ENCODE results near the gene SLC35E1.
A peak's percentile ranks its signal among the peaks of the same experiment; 100 is the strongest.
"Not testable (repeated sequence)": the region's sequence is repeated elsewhere in the genome, so short reads cannot be mapped to it uniquely, and the experiment has no call there.

Gene SLC35E1

GRCh38 chr19:16581971-16582343, 9.7 kb upstream of the SLC35E1 start:
- no peak for DNase-seq (ENCODE audit: low read depth in 3 of 3)

GRCh38 chr19:16581145-16581970, 9.1 kb upstream of the SLC35E1 start:
- no peak for DNase-seq (ENCODE audit: low read depth in 3 of 3)

GRCh38 chr19:16579381-16579780, 7.2 kb upstream of the SLC35E1 start:
- no peak for DNase-seq (ENCODE audit: low read depth in 3 of 3)

- no peak for DNase-seq (ENCODE audit: low read depth in 3 of 3)
Measured at GRCh38 chr19:16577531-16577985, 5.3 kb upstream of the SLC35E1 start.

GRCh38 chr19:16576690-16577530, 4.7 kb upstream of the SLC35E1 start:
- no peak for DNase-seq (ENCODE audit: low read depth in 3 of 3)

GRCh38 chr19:16575861-16576689, 3.9 kb upstream of the SLC35E1 start:
- no peak for DNase-seq (ENCODE audit: low read depth in 3 of 3)

- DNase-seq (ENCODE audit: low read depth in 3 of 3): no peak
Measured at GRCh38 chr19:16575282-16575681, 3.1 kb upstream of the SLC35E1 start.

GRCh38 chr19:16573925-16574324, 1.7 kb upstream of the SLC35E1 start:
- no peak for DNase-seq (ENCODE audit: low read depth in 3 of 3)

- no peak for DNase-seq (ENCODE audit: low read depth in 3 of 3)
Measured at GRCh38 chr19:16573296-16573695, 1.1 kb upstream of the SLC35E1 start.

GRCh38 chr19:16571822-16572331, 338 bp downstream of the SLC35E1 start:
- no peak for DNase-seq (ENCODE audit: low read depth in 3 of 3)

GRCh38 chr19:16571283-16571682, 932 bp downstream of the SLC35E1 start:
- no peak for DNase-seq (ENCODE audit: low read depth in 3 of 3)

- DNase-seq (ENCODE audit: low read depth in 3 of 3): no peak
Measured at GRCh38 chr19:16569609-16570320, 2.5 kb downstream of the SLC35E1 start.

GRCh38 chr19:16566702-16567101, 5.5 kb downstream of the SLC35E1 start:
- DNase-seq (ENCODE audit: low read depth in 3 of 3): no peak

GRCh38 chr19:16566161-16566560, 6.1 kb downstream of the SLC35E1 start:
- peak in 2 of 3 experiments; percentile 53 to 57 for DNase-seq (ENCODE audit: low read depth in 3 of 3)

GRCh38 chr19:16564842-16565241, 7.4 kb downstream of the SLC35E1 start:
- no peak for DNase-seq (ENCODE audit: low read depth in 3 of 3)

GRCh38 chr19:16562608-16563025, 9.6 kb downstream of the SLC35E1 start:
- DNase-seq (ENCODE audit: low read depth in 3 of 3): no peak

GRCh38 chr19:16561382-16561781, 10.8 kb downstream of the SLC35E1 start:
- no peak for DNase-seq (ENCODE audit: low read depth in 3 of 3)

- no peak for DNase-seq (ENCODE audit: low read depth in 3 of 3)
Measured at GRCh38 chr19:16559780-16560276, 12.4 kb downstream of the SLC35E1 start.

- no peak for DNase-seq (ENCODE audit: low read depth in 3 of 3)
Measured at GRCh38 chr19:16554776-16555175, 17.4 kb downstream of the SLC35E1 start.

- DNase-seq (ENCODE audit: low read depth in 3 of 3): not testable (repeated sequence)
Measured at GRCh38 chr19:16551902-16552301, 20.3 kb downstream of the SLC35E1 start.

GRCh38 chr19:16548956-16549355, 23.3 kb downstream of the SLC35E1 start:
- DNase-seq (ENCODE audit: low read depth in 3 of 3): no peak

All from stimulated activated CD4-positive, alpha-beta T cell treated with anti-CD3 and anti-CD28 coated beads, TNF-alpha, amount 100 ng/mL, for 4 hours (primary cell).